ENCODE measurements around the gene LMBR1.

LMBR1 gene

DNA sequence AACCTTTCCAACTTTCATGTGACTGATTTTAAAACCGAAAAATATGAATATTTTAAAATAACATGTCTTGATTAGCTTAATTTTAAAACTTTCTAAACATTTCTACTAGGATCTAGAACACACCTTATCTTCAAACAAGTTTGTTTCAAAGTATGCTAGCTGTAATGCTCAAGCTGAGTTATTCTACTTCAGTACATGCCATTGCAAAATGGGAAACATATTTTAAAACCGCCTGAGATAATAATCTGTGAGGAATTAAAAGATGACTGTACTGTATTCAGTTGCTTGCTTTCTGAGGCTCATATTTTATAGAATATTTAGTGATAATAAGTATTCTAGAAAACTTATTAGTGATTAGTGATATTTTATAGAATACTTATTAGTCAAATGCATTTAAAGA, 99.6 kb downstream of the LMBR1 start:
- no peak for DNase-seq (ENCODE audit: low read depth)

DNA sequence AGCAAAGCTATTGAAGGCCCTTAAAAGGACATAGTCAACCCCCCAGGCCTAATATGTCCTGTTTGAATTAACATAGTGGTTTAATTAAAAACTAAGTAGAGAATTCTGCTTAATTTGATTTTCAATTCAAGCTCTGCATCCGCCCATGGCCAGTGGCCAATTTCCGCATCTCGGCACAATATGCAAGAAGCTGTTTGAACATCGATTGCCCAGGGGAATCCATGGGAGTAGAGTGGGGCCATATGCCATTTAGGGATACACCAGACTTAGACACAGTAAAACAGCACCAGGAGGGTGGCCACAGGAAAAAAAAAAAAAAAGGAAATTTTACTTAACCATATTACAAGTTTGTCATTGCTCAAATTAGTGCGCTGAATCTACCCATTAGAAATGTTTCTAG, 100.4 kb downstream of the LMBR1 start:
- DNase-seq (ENCODE audit: low read depth) = no peak

DNA sequence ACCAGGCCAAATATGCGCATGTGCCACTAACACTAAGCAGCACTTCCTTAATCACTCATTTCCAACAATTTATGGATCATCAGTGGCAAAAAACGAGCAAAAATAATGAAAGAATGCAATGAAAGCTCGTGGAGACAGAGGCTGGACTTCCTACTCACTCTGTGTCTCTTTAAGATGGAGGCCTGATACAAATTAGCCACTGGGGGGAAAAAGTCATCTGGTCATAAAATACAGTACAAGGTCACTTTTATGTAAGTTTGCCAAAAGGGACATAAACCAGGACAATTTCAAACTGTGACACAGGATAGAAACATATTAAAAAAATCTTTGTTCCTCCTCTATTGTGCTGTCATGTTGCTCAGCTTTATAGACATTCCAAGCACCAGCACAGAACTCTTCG, 101.7 kb downstream of the LMBR1 start:
- DNase-seq (ENCODE audit: low read depth) = no peak

- DNase-seq (ENCODE audit: low read depth) = no peak
Observed at GRCh38 chr7:156790264-156790663, 102.7 kb downstream of the LMBR1 start.

DNA sequence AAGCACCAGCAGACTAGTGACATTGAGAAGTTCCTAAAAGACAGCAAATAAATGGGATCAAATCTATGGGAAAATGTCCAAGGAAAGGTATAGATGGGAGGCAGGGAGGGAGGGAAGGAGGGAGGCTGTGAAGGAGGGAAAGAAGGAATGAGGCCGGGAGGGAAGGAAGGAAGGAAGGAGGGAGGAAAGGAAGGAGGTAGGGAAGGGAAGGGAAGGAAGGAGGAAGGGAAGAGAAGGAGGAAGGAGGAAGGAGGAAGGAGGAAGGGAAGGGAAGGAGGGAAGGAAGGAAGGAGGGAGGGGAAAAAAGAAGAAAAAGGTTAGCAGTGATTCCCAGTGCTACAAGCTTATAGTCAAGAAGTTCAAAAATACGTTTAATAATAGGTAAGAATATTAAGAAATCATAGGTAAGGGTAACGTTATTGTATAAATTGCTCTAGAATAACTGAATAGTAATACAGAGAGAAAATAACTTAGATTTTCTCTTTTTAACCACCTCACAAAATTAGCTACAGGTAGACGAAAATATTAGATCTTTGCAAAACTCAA, 106.9 kb downstream of the LMBR1 start:
- no peak for DNase-seq (ENCODE audit: low read depth)

DNA sequence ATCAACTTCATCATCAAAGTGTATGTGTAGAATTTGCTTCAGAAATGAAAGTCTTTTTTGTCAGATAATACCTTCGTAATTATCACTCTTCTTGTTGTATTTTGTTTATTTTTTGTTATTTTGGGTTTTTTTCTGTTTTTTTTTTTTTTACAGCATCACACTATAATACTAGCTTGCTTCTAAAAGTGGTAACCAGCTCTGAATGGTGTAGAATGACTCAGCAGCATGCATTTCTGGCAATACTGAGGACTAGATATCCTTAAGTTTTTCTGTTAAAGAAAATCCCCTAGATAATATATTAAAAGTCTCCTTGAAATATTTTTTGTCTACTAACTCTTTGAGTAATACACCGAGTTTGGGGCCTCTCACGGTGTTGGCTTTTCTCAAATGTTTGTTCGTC, 109.1 kb downstream of the LMBR1 start:
- no peak for DNase-seq (ENCODE audit: low read depth)

DNA sequence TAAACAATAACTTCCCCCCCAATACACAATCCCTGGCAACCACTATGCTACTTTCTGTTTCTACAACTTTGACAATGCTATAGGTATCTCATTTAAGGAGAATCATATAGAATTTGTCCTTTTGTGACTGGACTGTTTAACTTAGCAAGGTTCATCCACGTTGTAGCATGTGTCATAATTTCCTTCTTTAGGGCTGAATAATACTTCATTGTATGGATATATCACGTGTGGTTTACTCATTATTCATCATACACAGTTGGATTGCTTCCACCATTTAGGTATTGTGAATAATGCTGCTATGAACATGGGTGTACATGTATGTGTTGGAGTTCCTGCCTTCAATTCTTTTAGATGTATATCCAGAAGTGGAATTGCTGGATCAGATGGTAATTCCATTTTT, 111.0 kb downstream of the LMBR1 start:
- DNase-seq (ENCODE audit: low read depth) = no peak

- DNase-seq (ENCODE audit: low read depth) = no peak
Observed at GRCh38 chr7:156780724-156781455, 112.1 kb downstream of the LMBR1 start.

DNA sequence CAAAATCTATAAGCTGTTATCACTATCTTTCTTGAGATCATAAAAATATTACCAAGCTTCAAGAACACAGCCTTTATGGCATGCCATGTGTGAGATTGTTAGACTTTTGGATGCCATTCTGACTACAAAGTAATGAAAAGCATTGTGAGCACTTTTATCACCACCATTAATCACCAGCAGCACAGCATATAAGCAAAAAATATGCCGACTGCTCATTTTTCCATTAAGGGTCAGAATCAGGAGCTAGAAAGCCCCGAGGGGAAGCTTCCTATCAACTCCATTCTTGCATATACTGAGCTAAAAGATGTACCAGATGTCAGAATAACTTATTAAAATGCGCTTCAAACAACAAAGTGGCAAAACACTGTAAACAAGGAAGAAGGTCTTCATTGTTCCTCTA, 114.3 kb downstream of the LMBR1 start:
- DNase-seq (ENCODE audit: low read depth) = no peak

GRCh38 chr7:156778201-156778600, 114.8 kb downstream of the LMBR1 start:
- DNase-seq (ENCODE audit: low read depth) = no peak

DNA sequence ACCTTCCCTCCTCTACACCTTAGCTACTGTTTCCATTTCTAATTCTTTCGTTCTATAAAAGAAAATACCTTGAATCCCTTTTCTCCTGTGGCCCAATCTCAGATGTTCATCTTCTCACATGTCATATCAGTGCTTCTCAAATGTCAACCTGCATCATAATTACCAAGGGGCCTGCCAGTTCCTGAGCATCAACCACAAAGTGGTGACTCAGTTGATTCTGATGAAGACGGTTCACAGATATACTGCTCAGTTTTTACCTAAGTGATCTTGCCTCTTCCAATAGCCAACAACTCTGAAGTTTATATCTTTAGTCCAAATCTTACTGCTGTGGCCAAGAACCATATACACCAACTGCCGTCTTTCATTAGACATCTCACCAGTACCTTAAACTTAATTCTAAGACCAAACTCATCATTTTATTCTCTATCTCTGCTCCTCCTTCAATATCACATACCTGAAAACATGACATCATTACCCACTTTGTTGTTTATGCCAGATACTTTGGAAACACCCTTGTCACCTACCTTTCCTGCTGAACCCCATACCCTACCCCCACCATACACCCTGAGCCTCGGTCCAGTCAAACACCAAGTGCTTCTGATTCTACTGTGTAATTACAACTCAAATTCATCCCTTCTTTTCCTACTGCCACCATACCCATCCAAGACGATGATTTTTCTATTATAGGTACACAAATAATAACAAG, 115.5 kb downstream of the LMBR1 start:
- no peak for DNase-seq (ENCODE audit: low read depth)

DNA sequence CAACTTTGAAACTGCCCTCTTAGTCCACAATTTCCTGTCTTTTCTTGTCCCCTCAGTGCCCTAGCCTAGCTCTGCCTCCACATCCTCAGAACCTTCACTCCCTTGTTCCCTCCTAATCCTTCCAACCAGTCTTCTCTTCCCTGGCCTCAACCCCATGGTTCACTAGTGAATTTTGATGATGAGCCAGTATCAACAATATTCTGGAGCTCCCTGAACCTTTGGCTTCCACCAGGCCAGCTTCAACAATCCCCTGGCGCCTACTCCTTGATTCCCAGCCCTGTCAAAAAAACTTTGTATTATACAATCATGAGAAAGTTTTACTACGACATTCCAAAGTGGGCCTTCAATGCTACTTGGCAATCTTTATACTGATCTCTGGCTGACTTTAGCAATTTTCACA, 116.5 kb downstream of the LMBR1 start:
- no peak for DNase-seq (ENCODE audit: low read depth)

DNA sequence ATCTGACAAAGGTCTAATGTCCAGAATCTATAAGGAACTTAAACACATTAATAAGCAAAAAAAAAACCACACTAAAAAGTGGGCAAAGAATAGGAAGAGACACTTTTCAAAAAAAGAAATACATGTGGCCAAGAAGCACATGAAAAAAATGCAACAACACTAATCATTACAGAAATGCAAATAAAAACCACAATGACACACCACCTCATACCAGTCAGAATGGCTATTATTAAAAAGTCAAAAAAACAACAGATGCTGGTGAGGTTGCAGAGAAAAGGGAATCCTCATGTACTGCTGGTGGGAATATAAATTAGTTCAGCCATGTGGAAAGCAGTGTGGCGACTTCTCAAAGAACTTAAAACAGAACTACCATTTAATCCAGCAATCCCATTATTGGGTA, 119.0 kb downstream of the LMBR1 start:
- no peak for DNase-seq (ENCODE audit: low read depth)

GRCh38 chr7:156772725-156773124, 120.3 kb downstream of the LMBR1 start:
- DNase-seq (ENCODE audit: low read depth) = no peak

GRCh38 chr7:156768698-156769472, 124.1 kb downstream of the LMBR1 start:
- DNase-seq (ENCODE audit: low read depth) = no peak

- DNase-seq (ENCODE audit: low read depth) = no peak
Observed at GRCh38 chr7:156766666-156767065, 126.3 kb downstream of the LMBR1 start.

DNA sequence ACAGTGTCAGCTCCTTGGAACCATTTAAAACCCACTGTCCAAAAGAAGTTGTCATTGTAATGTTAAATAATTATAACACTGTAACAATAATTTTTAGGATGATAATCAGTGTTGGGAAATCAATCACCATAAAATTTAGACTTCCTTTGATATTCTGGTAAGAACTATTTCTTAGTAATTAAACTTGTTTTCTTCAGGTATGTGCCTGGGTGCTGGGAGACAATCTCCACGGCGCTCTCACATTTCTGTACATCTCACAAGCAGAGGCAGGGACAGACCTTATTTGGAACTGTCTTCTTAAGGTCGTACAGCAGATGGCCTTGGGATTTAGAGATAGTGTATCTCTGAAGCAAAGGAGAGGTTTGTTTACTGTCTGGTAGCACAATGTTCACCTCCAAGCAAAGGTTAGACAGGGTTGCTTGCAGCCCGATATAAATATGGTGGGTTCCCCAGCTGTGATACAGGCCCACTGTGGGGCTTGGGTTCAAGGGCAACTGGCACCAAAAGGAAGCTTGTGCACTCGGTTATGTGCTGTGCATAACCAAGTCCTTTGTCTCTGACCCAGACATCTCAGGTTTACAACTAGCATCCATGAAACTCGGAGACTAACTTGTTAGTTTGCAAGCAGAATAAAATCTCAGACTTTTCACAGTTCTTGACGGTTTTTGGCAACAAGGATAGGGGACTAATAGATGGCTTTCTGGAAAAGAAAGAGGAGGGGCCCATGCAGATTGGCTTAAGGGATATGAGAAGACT, 126.9 kb downstream of the LMBR1 start:
- DNase-seq (ENCODE audit: low read depth) = no peak

DNA sequence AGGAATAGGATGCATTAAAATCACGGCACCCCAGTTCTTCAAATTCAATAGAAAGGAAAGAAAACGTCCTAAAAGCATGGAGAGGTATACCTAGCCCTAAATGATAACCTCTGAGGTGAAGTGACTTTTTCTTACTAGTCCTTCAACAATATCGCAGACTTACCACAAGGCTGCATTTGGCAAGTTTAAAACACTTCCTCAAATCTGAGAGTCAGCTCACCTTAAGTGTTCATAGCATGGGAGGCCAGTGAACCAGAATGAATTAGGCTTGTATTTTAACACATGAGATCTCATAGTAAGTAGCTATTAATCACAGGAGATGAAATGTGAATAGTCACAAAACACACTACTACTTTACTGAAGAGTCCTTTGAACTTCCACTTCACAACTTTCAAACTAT, 128.2 kb downstream of the LMBR1 start:
- DNase-seq (ENCODE audit: low read depth) = no peak

DNA sequence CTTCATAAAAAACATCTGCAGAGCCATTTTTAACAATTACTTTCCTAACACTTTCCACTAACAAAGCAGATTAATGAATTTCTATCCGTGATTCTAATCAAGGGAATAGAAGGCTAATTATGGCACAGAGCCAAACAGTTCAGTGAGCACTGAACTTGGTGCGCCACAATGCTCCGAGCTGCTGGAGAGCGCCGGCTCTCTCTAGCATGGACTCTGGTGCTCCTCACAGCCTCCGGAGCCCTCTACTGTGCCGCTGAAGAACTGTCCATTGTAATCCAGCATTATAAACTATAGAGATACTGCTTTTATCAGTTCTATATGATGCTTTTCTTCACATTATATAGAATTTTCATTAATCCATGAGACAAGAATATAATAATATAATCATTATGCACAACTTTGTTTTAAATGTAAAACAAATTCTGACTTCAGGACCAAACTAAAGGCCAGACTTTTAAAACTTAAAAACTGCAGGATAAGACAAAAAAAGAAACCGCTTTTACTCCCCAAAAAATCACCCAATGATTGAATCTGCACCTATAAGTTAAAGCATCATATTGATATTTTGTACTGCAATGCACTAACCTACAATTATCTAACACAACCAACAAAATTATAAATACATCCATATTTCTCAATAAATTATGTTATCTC, 128.8 kb downstream of the LMBR1 start:
- DNase-seq (ENCODE audit: low read depth) = no peak

DNA sequence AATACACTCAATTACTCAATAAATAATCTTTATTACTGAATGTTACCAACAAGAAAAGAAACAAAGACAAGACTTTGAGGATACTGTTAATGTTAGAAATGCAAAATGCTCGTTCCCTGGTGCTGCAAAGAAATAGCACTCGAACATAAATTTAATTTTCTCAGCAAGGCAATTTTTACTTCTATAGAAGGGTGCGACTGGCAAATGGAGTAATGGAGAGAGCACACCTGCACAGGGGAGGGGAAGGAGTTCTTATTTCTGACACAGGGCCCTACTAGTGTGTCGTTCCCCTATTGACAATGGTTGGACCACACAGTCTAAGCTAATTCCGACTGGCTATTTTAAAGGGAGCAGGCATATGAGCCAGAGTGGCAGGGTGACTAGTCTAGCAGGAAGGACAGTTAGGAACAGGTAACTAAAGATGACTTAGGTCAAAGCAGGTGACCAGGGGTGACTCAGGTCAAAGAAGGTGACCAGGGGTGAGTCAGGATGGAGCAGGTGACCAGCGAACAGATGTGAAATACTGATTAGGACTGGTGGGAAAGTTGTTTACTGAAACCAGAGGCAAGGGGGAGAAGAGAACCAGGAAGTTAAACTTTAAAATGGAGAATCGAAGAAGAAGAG, 133.3 kb downstream of the LMBR1 start:
- no peak for DNase-seq (ENCODE audit: low read depth)

DNA sequence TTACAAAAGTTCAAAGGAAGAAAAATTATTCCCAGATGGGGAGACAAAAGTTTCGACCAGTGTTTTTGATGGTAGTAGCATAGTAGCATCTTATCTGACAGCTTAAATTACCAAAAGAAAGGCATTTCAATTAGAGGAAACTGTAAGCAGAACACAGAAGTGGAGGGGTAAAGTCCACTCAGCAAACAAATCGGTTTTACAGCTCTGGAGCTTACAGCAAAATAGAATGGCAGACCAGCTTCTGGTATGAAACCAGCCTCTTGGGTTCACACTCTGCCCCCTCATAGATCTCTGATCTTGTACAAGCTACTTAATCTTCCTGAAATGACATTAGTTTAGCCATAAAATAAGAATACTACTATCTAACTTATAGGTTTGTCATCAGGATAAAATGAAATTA, 133.8 kb downstream of the LMBR1 start:
- DNase-seq (ENCODE audit: low read depth) = no peak

Measured in stimulated activated CD8-positive, alpha-beta memory T cell treated with anti-CD3 and anti-CD28 coated beads, Interleukin-15, amount 100 ng/mL, for 1 hour (primary cell).